NT2/D1 (cell line): ENCODE measurements around the gene LPIN3.

Experiments used
- DNase-seq: peaks from one replicate; pipeline ENCODE4 v3.0.0-alpha.2; 2011; ENCODE audit warnings: low read depth, low spot score
- H3K27me3 ChIP-seq: 2 replicates; pipeline ENCODE4 v1.6.0; 2011; ENCODE audit warnings: mild to moderate bottlenecking; ENCODE audit not compliant: insufficient read length, insufficient read depth
- H3K36me3 ChIP-seq: 2 replicates; pipeline ENCODE4 v1.6.1; 2011; ENCODE audit warnings: mild to moderate bottlenecking, low read length, mixed read lengths; ENCODE audit not compliant: insufficient read depth, insufficient read length
- H3K4me1 ChIP-seq: 2 replicates; pipeline ENCODE4 v1.5.1; 2011; ENCODE audit not compliant: insufficient read depth, insufficient read length
- H3K4me3 ChIP-seq: 2 replicates; pipeline ENCODE4 v1.5.1; 2011; ENCODE audit warnings: low read depth; ENCODE audit not compliant: insufficient read length
- H3K9ac ChIP-seq: 2 replicates; pipeline ENCODE4 v1.6.0; 2011; ENCODE audit warnings: low read depth; ENCODE audit not compliant: insufficient read length
- H3K9me3 ChIP-seq: 2 replicates; pipeline ENCODE4 v1.5.1; 2011; ENCODE audit warnings: mild to moderate bottlenecking, low read length; ENCODE audit not compliant: insufficient read depth
- SUZ12 ChIP-seq: IDR thresholded peaks from 2 replicates; pipeline ENCODE4 v1.6.1; 2011; ENCODE audit not compliant: insufficient read length, insufficient read depth; ENCODE audit errors: extremely low read depth
- YY1 ChIP-seq: IDR thresholded peaks from 2 replicates; pipeline ENCODE4 v1.6.1; 2011; ENCODE audit not compliant: insufficient read length, insufficient read depth
- ZNF274 ChIP-seq: IDR thresholded peaks from 2 replicates; pipeline ENCODE4 v1.6.1; 2011; ENCODE audit warnings: mild to moderate bottlenecking, low read depth, low read length

Gene LPIN3

DNA sequence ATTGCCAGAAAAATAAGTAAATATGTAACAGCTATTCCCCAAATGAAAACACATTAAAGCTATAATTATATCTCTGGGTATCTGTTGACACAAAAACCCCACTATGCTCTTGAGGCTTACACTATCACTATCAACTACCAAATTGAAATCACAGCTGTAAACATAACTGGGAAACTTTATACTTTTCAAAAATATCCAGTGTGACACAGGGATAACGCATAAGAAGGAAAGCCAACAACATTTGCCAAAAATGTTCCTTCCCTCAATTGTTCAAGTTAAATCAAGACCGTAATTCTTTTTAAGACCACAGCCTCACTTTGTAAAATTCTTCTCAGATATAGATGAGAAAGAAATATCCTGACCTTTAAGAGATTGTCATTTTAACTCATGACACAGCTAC lies 26.2 kb upstream of the LPIN3 start:
- H3K9me3 ChIP-seq, result peaks cover 12% of the 10 kb centered on the region; the same call in 1 of the 2 replicates
- no peak overlapping the region for H3K9ac ChIP-seq
- peaks cover 3% of the 10 kb centered on the region for H3K4me1 ChIP-seq
- no peaks in the 10 kb centered on the region for H3K36me3 ChIP-seq
- no peak overlapping the region for H3K4me3 ChIP-seq
- TF ChIP-seq YY1 (no peak), ZNF274 (no peak), SUZ12 (no peak)
- no peaks in the 10 kb centered on the region for H3K27me3 ChIP-seq
- DNase-seq, result no peak

DNA sequence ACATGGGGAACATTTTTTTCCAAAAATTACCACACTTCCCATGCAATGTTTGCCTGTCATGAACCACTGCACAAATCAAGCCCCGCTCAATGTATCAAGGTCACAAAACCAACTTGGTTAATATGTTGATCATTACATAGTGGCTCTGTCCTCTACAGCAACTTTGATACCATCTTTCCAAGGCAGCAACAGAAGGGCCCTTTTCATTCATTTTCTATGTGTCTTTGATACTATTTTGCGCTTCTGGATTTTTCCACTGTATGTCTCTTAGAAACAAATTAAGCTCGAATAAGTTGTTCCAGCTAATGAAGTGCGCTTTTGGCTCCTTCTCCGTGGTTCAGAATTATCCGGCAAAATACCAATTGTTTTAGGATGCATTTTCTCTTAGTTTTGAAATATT lies 24.6 kb upstream of the LPIN3 start:
- no peak for DNase-seq
- no peak for TF ChIP-seq SUZ12
- TF ChIP-seq ZNF274, result no peak
- no peak for TF ChIP-seq YY1
- Histone ChIP-seq H3K4me1 (peaks cover 3% of the 10 kb centered on the region), H3K9me3 (peaks cover 12% of the 10 kb centered on the region; the same call in 1 of the 2 replicates), H3K4me3 (no peak overlapping the region), H3K9ac (no peak overlapping the region), H3K27me3 (no peaks in the 10 kb centered on the region), H3K36me3 (no peaks in the 10 kb centered on the region)

DNA sequence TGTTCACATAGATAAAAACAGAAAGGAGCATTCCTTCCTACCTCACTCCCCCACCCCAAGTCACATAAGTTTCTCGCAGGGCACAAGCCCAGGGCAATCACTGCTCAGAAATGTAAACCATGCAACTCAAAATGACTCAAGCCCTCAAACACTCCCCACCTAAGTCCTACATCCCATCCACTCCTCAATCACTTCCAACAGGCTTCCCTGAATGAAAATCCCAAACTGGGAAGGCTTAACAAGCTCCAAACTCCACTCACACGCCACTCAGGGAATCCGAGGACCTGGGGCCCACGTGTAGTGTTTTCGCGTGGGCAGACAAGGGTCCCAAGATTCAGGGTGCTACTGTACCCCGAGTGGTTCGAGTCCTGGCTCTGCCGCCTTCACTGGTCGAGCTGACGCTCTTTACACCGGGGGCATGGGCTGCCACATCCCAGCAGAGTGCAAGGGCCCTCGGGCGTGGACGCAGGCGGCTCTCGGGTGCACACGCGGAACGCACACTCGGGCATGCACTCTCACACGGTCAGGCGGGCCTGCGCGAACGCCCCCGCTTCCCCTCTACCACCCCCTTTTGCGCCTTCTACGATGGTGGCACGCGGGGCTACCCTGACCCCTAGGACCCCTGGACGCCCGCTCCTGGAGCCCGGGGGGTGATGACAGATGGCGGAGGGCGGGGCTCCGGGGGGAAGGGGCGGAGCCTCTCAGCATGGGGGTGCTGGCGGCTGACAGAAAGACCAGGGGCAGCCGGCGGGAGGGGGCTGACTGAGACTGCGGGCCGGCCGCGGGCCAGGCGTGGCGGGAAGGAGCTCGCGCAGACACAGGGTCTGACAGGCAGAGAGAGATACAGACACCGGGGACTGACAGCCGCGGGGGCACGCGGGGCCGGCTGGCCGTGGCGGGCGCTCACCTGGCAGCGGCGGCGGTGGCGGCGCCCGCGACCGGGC lies 23.7 kb upstream of the LPIN3 start:
- Histone ChIP-seq H3K27me3 (no peaks in the 10 kb centered on the region), H3K9me3 (peaks cover 9% of the 10 kb centered on the region; the same call in 1 of the 2 replicates), H3K4me3 (peak overlapping the region; percentile 91), H3K36me3 (no peaks in the 10 kb centered on the region), H3K4me1 (peaks cover 3% of the 10 kb centered on the region), H3K9ac (peak overlapping the region; percentile 93)
- TF ChIP-seq YY1 (no peak), ZNF274 (no peak), SUZ12 (no peak)
- DNase-seq, result no peak

DNA sequence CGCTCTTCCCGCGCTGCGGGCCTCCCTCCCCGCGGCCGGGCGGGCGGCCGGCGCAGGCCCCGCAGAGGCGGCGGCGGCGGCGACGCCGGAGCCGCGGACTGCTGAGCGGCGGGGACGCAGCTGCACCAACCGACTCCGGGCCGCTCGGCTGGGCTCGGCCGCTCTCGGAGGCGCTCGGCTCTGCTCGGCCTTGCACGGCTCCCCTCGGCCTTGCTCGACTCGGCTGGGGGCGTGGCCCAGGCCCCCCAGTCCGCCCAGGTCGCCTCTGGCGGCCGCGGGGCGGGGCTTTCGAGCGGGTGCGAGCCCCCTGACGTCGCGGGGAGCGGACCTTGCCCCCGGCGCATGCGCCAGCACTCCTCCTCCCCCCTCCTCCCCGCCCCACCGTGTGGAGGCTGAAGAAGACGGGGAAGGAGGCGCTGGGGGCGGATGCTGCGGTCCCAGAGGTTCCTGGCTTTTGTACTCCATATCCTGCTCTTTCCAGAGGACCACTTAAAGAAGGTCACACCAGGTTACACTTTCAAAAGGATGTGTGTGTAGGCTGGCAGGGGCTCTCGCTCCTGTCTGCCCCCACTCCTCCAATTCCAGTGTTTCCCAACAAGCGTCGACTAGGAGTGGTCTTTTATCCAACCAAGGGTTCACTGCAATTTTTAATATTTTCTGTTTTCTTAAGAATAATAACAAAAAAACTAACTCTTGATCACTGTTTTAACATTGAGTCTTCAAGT lies 22.9 kb upstream of the LPIN3 start, which contains the start of gene ZHX3:
Gene ZHX3 (minus strand): TSS at position 186 of the 725 bp plus-strand sequence. CDS start 112,815 bp downstream, outside the sequence.
- peak within 1 kb of the TSS; percentile 93 for H3K9ac ChIP-seq
- H3K4me1 ChIP-seq, result peaks cover 3% of the 10 kb centered on the region
- H3K36me3 ChIP-seq, result no peaks in the 10 kb centered on the region
- no peaks in the 10 kb centered on the region for H3K27me3 ChIP-seq
- H3K9me3 ChIP-seq, result 0 out of 2 replicates have a peak, but pooled peaks cover under 1% of the 10 kb centered on the region
- H3K4me3 ChIP-seq, result peak within 1 kb of the TSS; percentile 91
- DNase-seq, result peak; percentile 97
- TF ChIP-seq YY1, result no peak
- no peak for TF ChIP-seq ZNF274
- no peak for TF ChIP-seq SUZ12

- Histone ChIP-seq H3K4me1 (peaks cover 3% of the 10 kb centered on the region), H3K27me3 (no peaks in the 10 kb centered on the region), H3K36me3 (no peaks in the 10 kb centered on the region), H3K9me3 (no peaks in the 10 kb centered on the region), H3K9ac (no peak overlapping the region), H3K4me3 (peak overlapping the region; percentile 25)
- no peak for DNase-seq
- no peak for TF ChIP-seq ZNF274
Observed at GRCh38 chr20:41318271-41318649, 22.4 kb upstream of the LPIN3 start.

DNA sequence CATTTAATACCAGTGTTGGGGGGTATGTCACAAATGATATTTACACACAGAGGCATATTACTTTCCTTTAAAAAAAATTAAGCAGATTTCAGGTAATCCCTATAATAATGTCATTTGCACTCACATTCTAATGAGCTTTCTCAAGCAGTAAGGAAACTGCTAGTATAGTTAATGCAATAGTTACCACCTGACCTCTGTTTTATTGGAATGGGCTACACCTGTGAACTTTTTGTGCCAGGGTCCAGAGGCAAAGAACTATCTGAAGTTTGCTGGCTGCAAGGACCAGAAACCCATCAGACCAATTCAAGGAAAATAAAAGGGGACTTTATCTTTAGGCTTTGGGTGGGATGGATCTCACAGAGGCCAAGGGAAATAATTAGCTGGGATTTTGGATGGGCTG lies 20.2 kb upstream of the LPIN3 start:
- TF ChIP-seq YY1 (no peak), ZNF274 (no peak), SUZ12 (no peak)
- Histone ChIP-seq H3K4me3 (no peak overlapping the region), H3K9ac (no peak overlapping the region), H3K9me3 (no peaks in the 10 kb centered on the region), H3K36me3 (no peaks in the 10 kb centered on the region), H3K4me1 (peaks cover 3% of the 10 kb centered on the region), H3K27me3 (no peaks in the 10 kb centered on the region)
- DNase-seq, result no peak

DNA sequence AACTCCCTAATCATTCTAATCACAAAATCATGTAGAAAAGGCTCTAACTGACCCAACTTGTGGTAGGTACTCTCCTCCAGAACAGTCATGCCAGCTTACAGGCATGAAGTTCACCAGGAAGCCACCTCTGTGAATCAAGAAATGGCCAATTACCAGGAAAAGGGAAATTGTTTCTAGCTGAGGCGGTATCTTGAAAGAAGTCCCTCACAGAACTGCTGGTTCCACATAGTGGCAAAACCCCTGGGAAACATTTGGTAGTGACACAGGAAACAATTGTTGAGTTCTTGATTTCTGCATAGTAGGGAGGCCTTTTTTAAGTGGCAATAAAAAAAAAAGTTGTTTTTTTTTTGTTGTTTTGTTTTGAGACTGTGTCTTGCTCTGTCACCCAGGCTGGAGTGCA lies 19.6 kb upstream of the LPIN3 start:
- TF ChIP-seq YY1 (no peak), ZNF274 (no peak), SUZ12 (no peak)
- Histone ChIP-seq H3K9ac (no peak overlapping the region), H3K4me1 (peaks cover 3% of the 10 kb centered on the region), H3K9me3 (no peaks in the 10 kb centered on the region), H3K27me3 (no peaks in the 10 kb centered on the region), H3K4me3 (no peak overlapping the region), H3K36me3 (no peaks in the 10 kb centered on the region)
- DNase-seq, result no peak
